GM21825 (cell line): ENCODE data around the gene G6PC3.

Experiments
- ATAC-seq: cut with Tn5 transposase; IDR thresholded peaks from one replicate; pipeline ENCODE4 v1.9.1; 2021; ENCODE audit warnings: mild to moderate bottlenecking, moderate library complexity; ENCODE audit not compliant: unreplicated experiment

The G6PC3 gene

DNA sequence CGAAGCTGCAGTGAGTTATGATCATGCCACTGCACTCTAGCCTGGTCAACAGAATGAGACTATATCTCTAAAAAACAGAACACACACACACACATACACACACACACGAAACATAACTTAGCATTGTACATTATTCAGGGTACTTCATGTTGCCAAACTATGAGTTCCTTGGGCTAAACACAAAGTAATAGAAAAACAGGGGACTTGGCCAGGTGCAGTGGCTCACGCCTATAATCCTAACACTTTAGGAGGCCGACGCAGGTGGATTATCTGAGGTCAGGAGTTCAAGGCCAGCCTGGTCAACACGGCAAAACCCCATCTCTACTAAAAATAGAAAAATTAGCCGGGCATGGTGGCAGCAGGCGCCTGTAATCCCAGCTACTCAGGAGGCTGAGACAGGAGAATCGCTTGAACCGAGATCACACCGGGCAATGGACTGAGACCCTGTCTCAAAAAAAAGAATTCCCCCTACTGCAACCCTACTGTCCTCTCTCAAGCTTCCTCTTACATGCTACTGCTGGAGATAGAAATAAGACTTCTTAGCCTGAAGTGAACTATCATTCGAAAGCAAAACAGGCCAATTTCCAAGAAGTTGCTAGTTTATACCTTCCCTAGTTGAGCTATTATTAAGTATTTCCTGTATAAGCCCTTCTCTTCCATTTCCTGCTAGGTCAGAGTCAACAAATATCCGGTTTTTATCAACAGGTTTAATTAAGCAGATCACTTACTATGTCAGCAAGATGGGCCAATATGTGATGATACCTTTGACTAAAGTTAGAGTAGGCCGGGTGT lies 11.2 kb upstream of the G6PC3 start:
- ATAC-seq: no peak

DNA sequence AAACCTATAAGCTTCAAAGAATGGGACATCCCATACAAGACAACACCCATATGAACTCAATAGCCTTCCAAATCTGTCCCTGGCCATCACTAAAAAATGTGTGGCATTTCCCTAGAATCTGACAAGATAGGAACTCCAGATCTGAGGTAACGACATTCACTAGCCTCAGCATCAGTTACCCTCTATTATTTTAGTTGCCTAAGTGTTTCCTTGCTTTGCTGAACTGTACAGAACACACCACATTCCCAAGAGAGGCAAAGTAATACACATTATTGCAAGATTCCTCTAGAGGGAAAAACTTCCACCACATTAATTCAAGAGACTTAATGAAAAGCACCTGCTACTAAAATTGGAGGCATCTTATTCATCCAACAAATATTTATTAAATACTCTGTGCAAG lies 9.1 kb upstream of the G6PC3 start:
- no peak for ATAC-seq

DNA sequence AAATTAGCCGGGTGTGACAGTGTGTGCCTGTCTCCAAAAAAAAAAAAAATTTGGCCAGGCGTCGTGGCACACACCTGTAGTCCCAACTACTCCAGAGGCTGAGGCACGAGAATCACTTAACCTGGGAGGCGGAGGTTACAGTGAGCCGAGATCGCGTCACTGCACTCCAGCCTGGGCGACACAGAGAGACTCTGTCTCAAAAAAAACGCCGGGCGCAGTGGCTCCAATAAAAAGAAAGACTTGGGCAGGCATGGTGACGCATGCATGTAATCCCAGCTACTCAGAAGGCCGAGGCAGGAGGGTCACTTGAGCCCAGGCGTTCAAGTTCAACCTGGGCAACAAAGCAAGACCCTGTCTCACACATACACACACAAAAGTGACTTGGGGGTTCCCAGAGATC lies 7.7 kb upstream of the G6PC3 start:
- ATAC-seq: no peak

DNA sequence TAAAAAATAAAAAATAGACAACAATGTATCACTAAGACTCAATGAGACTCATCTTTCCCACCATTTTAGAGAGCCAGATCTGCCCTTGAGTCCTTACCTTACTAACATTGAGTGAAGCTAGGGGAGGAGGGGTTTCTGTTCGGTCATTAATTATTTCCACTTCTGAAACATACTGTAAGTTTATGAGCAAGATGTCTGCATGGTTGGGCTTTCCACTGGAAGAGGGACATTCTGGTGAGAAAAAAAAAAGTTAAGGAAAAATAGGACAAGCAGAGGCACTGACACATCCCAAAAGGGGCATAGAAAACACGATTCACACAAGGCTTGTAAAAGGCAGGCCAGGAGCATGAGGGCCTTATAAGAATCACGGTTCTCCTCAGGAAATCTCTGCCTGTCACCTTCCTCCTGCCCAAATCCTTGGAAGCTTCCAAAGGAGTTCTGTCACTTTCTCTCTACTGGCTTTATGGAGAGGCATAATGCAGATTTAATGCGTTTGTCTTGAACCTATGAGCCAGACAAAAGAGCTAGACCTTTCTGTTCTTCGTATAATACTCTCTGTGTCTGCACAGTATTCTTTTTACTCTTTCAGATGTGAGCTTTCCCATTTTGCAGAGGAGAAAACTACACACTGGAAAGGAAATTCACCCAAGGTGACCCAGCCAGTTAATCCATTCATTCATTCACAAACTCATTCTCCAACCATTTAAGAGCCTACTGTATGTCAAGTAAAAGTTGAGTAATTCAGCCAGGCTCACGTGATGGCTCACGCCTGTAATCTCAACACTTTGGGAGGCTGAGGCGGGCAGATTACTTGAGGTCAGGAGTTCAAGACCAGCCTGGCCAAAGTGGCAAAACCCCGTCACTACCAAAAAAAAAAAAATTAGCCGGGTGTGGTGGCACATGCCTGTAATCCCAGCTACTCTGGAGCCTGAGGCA lies 6.6 kb upstream of the G6PC3 start:
- ATAC-seq: no peak

DNA sequence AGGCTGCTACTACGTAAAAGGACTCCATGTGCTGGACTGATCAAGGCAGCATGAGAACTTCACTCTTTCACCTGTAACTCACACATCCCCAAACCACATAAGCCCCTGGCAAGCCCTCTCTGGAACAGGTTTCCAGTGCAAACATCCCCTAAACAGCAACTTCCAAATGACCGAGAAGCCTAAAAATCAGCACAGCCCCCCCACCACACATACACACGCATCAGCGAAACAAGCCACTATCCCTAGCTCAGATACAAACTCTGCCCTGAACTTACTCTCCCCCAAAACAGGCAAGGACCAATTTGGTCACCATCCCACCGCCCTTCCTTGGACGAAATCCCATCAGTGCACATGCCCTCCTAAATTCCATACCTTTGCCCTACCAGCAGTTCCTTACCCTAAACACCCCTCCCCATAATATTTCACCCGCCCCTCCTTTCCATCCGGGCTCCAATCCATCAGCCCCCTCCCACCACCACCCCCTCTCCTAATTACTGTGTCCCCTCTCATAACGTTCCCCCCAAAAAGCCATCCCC lies 4.8 kb upstream of the G6PC3 start:
- ATAC-seq: no peak

DNA sequence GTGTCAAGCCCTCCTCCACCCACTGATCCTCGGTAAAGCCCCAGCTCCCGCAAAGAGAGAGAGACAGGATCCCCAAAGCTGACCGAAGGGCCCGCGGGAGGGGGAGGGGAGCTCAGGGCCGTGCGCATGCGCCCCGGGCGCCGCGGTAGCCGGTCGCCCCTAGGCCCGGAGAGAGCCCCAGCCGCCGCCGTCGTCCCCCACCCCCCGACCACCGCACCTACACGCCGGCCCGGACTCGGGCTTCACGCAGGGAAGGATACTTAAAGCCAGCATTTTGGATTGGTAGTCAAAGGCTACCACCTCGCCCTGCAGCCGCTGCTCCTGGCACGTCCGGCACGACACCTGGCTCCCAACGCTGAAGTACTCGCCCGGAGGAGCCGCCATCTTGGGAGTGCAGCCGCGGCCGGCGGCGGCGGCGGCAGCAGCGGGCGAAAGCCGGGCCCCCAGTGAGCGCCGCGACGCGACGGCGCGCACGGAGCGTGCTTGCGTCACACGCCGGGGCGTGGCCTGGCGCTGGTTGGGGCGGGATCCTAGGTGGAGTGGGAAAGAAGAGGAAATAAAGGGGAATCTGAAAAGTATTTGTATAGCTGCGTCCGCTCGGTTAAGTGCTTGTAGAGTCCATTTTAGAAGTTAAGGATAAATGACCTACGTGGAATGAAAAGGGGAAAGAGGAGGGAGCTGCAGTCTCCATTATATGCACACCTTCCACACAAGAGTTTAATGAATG lies 4.2 kb upstream of the G6PC3 start, which contains the start of gene LSM12:
Gene LSM12 (minus strand): TSS at position 468 of the 727 bp plus-strand sequence. CDS start 84 bp downstream, at position 384.
- ATAC-seq: peak; percentile 73

DNA sequence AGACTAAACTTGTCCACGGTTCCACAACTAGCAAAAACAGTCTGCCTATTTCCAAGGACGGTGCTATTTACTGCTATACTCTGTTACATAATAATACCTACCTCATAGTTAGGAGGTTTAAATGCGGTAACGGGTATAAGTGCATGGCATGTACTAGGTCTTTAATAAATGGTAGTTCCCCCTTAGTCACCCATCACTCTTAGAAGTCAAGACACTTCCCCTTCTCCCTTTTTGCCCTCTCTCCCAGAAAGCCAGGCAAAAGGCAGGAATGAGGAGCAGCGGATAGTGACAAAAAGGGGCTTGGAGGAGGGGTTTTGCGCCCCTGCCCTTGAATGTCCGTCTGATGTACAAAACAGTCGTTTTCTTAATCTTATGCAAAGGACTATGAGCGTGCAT lies 3.0 kb upstream of the G6PC3 start:
- no peak for ATAC-seq

DNA sequence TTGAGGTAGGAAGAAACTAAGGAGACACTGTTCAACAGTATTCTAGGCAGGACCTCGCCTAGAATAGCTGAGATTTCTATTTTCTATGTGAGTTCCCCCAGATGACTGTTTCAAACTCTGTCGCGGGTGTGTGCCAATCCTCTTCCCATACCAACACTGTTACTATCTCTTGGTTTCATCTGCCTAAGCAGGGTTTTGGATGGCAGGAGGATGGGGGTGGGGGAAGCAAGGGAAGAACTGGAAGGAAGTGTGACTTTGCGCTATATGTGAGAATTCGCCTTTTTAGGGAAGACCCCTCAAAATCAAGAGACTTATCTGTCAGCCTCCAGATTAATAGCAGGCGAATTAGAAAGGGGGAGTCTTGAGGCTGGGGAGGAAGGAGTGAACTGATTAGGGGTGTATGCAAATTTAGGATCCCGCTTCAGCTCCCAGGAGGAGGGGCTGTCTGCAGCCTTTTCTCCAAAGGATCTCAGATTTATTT lies 521 bp upstream of the G6PC3 start:
- ATAC-seq: no peak

DNA sequence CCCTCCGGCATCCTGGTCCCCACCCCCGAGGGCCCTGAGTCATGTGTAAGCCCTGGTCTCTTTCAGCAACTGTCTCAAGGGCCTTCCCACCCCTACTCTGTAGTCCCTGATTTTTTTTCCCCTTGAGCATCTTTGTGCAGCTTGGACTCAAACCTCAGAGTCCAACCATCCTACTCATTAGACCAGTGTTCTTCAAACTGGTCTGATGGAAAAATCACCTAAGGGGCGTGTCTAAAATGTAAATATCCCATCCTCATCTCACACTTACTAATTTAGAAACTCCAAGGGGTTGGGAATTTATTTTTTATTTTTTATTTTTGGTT lies 624 bp downstream of the G6PC3 start:
- no peak for ATAC-seq

DNA sequence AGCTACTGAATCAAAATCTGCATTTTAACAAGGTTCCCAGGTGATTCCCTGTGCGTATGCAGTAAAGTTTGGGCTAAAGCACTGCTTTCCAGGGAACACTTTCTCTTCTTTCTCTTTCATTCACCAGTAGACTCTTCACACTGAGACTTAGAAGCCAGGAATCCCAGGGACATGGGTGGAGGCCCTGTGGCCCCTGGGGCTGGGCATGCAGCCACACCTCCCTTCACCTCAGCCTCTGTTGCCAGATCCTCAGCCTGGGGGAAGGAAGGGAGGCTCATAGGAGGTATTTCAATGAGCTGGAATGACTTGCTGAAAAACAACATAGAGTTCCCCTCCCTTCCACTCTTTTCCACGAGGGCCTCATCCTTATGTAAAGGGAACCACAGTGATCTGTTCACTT lies 1.2 kb downstream of the G6PC3 start:
- no peak for ATAC-seq

DNA sequence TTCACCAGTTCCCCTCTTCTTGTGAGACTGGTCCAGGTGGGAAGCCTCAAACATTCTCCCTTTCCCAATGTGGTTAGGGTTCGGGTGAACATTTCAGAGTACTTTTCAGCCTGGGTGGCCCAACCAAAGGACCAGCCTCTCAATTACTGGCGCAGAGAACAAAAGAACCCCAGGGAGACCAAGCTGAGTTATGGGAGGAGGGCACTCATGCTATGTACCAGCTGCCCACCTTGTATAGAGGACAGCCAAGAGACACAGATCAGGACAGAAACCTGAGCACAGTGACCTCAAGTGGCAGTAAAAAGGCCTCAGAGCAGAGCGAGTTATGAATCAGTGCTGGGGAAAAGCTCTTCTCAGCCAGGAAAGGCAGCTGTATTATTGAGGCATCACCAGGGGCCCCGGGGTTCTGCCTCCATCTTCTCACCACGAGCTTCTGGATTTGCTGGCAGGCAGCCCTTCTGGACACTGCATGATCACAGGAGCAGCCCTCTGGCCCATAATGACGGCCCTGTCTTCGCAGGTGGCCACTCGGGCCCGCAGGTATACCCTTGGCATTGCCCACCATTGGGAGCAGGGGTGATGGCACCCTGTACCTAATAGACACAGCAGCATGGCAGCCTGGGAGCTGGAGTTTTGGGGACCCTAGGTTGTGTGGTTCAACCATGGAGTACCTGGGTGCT lies 3.8 kb downstream of the G6PC3 start:
- ATAC-seq: no peak

DNA sequence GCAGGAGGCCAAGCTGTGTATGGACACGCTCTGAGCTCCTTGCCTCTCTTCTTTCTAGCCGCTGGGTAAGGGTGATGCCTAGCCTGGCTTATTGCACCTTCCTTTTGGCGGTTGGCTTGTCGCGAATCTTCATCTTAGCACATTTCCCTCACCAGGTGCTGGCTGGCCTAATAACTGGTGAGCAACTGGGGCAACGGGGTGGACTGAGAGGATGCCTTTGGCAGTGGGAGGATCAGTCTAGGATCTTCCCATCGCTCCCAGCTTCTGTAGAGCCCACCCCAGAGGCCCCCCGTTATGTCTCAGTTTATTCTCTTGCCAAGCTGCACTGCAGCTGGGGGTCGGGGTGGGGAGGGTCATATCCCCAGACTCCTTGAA lies 4.4 kb downstream of the G6PC3 start:
- no peak for ATAC-seq

DNA sequence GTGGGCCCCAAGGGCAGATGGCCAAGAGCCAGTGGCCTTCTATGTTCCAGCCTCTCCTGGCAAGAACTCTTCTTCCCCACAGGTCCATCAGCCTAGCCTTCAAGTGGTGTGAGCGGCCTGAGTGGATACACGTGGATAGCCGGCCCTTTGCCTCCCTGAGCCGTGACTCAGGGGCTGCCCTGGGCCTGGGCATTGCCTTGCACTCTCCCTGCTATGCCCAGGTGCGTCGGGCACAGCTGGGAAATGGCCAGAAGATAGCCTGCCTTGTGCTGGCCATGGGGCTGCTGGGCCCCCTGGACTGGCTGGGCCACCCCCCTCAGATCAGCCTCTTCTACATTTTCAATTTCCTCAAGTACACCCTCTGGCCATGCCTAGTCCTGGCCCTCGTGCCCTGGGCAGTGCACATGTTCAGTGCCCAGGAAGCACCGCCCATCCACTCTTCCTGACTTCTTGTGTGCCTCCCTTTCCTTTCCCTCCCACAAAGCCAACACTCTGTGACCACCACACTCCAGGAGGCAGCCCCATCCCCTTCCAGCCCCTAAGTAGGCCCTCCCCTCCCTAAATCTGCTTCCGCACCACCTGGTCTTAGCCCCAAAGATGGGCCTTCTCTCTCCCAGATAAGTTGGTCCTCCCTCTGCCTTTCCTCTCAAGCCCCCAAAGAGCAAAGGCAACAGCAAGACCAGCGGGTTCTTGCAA lies 5.2 kb downstream of the G6PC3 start:
- ATAC-seq: no peak

DNA sequence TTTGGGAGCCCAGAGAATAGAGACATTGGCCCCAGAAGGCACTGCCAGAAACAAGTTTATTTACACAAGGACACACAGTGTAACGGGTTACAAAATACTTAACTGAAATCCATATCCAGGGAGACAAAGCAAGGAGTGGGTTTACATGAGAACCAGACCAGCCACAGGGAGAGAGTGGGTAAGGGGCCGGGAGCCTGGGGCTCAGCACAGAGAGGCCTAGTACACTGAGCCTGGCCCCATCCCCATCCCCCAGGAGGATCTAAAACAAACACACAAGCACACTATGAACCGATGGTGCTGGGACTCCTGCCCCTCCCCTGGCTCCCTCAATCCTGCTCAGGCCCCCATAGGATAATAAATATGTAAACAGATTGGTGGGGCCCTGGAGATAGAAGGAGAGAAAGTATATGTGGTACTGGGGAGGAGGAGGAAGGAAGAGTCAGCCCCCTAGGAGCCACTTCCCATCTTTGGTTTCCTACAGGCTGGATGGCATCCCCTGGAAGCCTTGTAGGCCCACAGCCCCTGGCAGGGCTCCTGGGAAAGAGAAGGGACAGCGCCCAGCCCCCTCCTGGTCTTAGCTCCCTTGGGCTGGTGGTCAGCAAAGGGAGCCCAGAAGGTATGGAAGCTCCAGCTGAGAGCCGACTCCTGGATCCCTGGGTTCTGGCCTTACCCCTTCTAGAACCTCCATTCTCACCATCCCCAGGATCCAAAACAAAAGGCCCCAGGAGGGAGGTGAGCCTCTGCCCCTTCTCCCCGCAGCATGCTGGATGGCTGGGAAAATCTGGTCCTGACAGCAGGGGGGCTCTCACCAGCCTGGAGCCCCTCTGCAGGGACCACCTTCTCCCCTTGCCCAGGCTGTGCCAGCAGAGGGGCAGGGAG lies 6.4 kb downstream of the G6PC3 start:
- ATAC-seq: no peak

DNA sequence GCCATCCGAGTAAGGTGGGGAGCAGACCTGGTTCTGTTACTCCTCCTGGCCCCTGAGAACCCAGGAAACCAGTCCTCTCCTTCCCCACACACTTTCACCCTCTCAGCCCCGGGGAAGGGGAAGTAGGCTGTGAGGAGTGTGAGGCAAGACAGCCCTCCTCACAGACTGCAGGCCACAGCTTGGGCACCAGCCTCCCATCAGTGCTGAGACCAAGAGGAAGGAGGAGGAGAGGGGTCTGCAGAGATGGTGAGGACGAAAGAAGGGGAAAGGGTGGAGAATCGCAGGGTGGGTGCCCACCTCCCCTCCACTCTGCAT lies 7.0 kb downstream of the G6PC3 start:
- no peak for ATAC-seq

DNA sequence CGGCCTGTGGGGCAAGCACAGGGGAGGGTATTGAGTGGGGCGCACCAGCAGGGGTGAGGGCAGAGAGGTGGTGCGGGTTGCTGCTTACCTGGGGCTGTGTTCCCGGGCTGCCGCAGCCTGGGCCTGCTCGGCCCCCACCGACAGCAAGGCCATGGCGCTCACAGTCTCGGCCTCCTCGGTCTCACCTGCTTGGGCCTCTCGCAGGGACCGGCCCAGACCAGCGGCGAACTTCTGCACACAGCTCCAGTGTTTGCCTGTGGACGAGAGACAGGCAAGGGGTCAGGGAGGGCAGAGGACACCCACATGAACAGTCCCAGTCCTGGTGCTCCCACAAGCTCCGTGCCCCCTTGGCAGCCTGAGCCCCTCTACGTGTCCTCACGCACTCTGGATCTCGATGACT lies 7.9 kb downstream of the G6PC3 start:
- ATAC-seq: no peak

DNA sequence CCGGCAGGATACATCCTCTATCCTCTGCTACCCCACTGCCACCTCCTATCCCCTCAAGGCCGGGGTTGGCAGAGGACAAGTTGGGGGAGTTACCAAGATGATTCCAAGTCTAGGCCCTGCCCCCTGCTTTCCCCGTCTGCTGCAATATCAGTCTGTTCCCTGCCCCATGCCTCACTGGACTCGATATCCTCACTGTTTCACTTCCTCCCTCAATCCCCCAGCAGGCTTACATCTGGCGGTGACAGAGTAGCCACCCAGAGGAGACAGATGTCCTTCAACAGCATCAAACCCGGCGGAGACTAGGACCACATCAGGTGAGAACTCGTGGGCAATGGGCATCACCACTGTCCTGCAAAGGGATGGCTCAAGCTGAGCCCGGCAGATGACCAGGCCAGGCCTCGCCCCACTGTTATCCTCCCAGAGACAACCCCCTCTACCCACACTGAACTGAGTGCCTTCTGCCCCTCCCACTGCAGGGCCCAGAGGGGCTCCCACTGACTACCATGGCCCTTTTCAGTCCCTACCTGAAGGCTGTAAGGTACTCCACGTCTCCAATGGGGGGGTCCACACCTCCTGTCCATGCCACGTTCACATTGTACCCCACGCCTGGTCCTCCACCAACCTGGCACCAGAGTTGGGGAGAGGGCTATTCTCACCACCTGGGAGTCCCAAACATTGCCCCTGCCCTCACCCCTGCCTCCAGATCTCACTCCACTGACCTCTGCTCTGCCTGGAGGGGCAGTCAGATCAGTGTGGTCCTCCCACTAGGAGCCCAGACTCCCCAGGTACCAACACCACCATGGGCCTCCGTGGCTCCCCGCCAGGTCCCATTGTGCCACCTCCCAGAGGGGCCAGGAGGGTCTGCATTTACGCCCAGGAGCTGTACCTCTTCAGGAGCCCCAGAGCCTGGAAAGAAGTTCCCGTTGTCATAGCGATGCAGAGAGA lies 9.6 kb downstream of the G6PC3 start:
- no peak for ATAC-seq

DNA sequence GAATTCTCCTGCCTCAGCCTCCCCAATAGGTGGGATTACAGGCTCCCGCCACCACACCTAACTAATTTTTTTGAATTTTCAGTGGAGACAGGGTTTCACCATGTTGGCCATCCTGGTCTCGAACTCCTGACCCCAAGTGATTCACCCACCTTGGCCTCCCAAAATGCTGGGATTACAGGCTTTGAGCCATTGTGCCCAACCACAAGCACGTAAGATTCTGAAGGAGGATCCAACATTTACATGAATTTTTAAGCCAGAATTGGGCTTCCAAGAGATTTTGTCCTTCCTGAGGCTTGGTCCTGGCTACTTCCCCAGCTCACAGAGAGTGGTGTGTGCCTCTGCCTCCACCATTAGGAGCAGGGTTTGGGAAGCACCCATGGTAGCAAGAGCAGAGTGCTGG lies 11.1 kb downstream of the G6PC3 start:
- ATAC-seq: no peak
